GM19455 (cell line): ENCODE results near the gene AKAP7.
"Not testable (repeated sequence)": the region's sequence is repeated elsewhere in the genome, so short reads cannot be mapped to it uniquely, and the experiment has no call there.

Source experiments
- ATAC-seq: cut with Tn5 transposase; IDR thresholded peaks from one replicate; pipeline ENCODE4 v1.9.1; 2021; ENCODE audit not compliant: unreplicated experiment

The AKAP7 gene

DNA sequence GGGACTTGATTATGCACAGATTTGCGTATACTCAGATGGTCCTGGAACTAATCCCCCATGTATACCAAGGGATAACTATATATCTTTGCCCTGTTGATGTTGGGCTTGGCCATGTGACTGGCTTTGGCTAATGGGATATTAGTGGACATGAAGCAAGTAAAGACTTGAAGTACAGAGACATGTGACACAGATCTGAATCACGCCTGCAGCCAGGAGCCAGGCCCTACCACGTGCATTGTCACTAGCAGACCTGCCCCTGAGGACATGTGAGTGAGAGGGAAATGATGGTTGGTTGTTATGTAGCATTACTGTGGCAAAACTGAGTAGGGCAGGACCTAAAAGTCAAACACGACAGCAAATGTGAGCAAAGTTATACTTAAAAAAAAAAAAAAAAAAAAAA lies 155.7 kb downstream of the AKAP7 start:
- no peak for ATAC-seq

DNA sequence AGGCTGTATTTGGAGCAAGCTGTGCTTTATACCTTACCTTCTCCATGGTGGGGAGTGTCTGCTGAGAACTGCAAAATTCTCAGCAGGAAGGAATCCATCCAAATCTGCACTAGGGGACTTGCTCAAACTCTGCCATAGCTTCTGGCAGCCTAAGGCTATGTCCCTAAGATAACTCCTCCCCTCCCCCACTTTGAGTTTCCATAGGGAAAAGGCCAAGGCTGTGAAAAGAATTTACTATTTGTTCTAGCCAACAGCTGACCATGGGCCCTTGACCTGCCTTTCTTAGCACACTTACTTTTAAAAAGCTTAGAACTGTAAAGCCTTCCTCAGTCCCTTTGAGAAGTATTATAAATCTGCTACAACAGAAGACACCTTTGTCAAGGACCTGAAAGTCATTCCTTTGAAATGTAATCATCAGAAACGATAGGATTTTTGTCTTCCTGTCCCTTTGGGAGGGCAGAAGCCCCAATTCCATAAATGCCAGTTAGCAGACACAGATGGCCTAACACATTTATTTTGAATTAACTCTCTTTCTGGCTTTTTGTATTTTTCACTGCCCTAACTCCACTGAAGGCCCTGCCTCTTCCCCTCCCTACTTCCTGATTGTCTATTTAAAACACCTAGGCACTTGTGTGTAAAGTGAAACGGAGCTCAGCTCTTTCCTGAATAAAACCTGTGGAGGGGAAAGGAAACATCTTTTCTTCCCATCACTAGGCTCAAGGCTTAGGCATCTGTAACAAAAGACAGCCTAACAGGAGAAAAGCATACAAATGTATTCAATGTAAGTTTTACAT lies 157.1 kb downstream of the AKAP7 start:
- no peak for ATAC-seq

DNA sequence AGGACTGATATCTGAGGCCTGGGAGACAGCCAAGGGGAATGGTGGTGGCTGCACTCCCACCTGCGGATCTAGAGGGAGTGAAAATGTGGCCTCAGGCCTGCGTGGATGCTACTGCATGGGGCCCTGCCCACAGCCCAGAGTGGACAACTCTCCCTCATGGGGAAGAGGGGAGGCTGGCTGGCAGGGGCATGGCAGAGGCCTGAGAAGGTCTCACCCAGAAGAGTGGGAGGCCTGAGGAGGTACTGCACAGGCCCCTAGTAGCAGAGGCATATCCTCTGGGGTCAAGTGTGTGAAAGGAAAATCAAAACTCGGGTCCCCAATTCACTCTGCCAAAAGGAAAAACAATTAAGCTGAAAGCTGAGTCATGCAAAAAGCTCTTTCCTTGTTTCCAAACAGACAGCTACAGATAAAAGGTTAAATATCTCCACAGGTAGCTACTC lies 158.2 kb downstream of the AKAP7 start:
- ATAC-seq = no peak

DNA sequence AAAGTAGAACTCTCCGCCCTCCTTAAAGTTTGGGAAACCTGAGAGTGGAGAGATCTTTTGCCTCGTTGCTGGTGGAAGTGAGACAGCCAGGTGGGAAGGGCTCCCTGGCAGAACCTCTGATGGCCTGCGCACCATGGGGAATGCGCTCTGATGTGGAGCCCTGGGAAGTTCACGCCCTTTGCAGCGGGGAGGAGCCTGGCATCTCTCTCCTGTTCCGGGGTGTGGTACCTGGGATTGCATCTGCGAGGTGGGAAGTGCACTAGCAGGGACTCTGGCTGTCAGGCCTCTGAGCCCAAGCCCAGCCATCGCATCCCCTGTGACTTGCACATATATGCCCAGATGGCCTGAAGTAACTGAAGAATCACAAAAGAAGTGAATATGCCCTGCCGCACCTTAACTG lies 159.8 kb downstream of the AKAP7 start:
- ATAC-seq = no peak

DNA sequence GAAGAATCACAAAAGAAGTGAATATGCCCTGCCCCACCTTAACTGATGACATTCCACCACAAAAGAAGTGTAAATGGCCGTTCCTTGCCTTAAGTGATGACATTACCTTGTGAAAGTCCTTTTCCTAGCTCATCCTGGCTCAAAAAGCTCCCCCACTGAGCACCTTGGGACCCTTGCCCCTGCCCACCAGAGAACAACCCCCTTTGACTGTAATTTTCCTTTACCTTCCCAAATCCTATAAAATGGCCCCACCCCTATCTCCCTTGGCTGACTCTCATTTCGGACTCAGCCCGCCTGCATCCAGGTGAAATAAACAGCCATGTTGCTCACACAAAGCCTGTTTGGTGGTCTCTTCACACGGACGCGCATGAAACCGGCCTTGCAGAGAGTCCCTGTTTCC lies 165.6 kb downstream of the AKAP7 start:
- not testable (repeated sequence) for ATAC-seq

DNA sequence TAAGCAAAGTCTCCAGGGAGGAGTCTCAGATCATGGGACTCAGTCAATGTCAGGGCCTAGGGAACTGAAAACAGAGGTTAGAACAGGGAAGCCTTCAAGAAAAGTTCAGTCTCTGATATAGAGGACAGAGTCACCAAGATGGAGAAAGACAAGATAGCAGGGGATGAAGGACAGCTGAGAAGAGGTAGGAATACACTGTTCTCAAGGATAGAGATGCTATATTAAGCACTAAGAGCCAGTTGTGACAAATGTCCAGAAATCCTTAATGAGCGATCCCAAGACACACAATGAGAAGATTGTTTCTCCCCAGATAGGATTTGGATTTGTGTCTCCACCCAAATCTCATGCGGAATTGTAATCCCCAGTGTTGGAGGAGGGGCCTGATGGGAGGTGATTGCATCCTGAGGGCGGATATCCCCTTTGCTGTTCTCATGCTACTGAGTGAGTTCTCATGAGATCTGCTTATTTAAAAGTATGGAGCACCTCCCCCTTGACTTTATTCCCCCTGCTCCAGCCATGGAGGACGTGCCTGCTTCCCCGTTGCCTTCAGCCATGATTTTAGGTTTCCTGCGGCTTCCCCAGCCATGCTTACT lies 168.2 kb downstream of the AKAP7 start:
- ATAC-seq = no peak

DNA sequence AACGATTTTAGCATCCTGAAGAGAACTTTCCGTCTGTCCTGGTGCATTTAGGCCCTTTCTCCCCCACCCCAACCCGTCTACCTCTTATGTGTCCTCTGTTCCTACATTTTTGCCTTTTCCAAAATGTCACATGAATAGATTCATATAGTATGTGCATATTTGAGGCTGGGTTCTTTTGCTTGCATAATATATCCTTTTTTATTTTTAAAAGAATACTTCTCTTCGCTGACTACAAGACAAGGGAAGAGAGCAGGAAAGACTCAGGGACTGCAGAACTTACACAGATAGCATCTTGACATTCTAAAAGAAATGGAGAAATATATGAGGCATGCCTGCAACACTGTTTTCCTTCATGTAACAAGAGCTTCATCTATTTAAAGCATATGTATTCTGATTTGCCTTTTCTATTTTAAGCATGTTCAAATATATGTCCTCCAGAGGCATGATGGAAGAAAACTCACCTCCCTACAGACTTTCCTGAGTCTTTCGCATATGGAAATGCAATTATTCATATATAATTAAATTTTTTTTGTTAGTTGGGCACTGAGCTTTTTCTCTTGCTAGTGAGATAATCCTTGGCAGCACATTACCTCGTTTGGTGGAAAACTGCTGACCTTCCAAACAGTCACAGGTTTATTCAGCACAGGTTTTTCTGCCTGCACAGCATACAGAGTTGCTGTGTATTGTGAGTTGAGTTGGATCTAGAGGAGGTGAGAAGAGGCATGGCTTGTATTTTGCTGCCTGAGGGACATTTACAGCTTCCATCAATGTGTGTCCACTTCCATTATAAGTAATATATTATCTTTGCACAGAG lies 170.0 kb downstream of the AKAP7 start:
- no peak for ATAC-seq

DNA sequence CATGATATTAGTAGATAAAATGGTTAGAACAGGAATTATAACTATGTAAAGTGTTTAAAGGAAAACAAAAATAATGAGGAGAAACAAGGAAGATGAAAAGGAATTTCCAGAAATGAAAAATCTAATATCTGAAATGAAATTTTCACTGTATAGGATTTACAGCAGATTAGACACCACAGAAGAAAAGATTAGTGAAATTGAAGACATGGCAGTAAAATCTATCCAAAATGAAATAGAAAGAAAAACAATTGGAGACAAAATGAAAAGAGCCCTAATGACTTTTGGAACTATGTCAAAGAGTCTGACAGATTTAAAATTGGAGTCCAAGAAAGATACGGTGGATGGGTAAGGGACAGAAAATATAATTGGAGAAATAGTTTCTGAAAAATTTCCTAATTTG lies 174.2 kb downstream of the AKAP7 start:
- ATAC-seq = no peak

DNA sequence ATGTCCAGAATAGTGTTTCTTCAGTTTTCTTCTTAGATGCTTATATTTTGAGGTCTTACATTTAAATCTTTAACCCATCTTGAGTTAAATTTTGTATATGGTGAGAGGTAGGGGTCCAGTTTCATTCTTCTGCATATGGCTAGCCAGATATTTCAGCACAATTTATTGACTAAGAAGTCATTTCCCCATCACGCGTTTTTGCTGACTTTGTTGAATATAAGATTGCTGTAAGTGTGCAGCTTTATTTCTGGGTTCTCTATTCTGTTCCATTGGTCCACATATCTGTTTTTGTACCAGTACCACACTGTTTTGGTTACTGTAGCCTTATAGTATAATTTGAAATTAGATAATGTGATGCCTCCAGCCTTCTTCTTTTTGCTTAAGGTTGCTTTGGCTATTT lies 179.6 kb downstream of the AKAP7 start:
- ATAC-seq = no peak

DNA sequence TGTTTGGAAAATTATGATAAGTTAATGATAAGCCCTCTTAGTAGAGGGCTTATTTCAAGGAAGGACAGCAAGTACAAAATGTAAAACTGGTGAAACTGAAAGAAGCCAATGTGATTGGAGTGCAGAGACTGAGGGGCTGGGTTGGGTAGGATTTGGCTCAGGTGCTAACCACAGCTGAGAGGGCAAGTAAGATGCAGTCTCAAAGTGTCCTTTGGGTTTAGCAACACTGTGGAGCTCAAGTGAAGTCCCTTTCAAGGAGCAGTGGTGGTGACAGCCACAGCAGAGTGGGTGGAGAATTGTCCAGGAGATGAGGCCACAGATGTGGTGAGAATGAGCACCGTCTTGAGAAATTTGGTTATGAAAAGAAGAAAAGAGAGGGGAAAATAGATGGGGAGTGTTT lies 181.4 kb downstream of the AKAP7 start:
- no peak for ATAC-seq

DNA sequence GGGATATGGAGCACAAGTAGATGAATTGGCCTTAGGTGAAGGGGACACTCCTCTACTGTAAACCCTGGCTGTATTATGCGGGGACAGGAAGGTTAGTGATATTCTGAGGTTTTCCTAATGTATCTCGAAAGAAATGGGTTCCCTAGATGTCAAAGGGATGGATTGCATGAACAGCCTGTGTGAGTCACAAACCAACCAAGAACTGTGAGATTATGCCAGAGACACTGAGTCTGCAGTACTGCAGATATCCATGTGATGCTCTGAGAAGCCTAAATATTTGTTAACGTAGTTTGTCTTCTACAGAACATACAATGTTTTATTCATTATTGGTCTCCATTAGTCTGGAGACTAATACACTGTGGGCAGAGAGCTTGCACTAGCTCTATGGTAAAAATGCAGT lies 182.2 kb downstream of the AKAP7 start:
- ATAC-seq = no peak

DNA sequence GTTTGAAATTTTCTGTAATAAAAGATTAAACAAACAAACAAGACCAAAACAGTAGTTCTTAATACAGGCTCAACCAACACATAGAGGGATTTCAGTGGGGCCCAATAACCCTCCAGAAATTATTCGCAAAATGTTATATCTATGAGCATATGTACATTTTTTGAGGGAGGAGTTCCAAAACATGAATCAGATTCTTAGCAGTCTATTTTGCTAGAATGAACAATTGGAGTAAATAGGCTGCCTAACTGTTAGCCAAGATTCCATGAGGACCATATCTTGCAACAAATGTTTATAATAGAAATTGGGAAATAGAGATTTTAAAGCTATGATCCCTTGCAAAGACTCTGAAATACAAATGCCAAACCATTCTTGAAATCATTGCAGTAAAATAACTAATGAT lies 186.3 kb downstream of the AKAP7 start:
- no peak for ATAC-seq

DNA sequence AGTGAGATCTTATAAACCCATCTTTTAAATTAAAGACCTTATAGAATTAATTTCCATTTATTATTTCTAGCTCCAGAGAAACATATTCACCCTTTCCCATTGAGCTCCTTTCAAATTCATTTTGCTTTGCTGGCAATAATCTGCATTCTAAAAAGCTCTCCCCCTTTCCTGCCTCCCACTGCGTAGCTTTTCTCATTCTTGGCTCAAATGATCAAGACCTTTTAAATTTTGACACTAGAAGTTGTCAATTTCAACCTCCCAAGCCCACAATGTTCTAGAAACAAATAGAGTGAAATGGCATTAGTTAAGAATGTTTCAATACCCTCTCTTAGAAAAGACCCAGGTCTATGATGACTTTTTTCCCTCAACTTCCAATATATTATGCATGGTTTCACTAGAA lies 186.9 kb downstream of the AKAP7 start:
- ATAC-seq = no peak

DNA sequence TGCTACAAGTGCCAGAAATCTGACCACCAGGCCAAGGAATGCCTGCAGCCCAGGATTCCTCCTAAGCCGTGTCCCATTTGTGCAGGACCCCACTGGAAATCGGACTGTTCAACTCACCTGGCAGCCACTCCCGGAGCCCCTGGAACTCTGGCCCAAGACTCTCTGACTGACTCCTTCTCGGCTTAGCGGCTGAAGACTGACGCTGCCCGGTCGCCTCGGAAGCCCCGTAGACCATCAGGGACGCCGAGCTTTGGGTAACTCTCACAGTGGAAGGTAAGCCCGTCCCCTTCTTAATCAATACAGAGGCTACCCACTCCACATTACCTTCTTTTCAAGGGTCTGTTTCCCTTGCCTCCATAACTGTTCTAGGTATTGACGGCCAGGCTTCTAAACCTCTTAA lies 190.4 kb downstream of the AKAP7 start:
- not testable (repeated sequence) for ATAC-seq

DNA sequence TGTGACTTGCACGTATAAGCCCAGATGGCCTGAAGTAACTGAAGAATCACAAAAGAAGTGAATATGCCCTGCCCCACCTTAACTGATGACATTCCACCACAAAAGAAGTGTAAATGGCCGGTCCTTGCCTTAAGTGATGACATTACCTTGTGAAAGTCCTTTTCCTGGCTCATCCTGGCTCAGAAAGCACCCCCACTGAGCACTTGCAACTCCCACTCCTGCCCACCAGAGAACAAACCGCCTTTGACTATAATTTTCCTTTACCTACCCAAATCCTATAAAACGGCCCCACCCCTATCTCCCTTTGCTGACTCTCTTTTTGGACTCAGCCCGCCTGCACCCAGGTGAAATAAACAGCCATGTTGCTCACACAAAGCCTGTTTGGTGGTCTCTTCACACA lies 193.5 kb downstream of the AKAP7 start:
- not testable (repeated sequence) for ATAC-seq

DNA sequence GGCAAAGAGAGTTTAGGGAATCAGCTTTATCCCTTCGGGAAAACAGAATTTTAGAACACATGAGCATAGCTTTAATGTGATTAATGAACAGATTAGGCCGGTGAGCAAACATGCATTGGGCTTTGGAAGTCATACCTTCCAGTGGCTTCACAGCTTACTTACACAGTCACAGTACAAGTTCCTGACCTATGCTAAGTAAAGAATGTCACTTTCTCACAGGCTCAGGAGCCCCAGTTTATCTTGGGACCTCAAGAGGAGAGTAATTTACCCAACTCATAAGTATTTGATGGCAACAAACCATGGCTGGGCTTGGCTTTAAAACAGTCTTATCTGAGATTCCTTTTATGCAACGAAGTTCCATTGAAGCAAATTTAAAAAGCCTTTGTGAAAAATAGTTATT lies 195.9 kb downstream of the AKAP7 start:
- ATAC-seq = no peak

DNA sequence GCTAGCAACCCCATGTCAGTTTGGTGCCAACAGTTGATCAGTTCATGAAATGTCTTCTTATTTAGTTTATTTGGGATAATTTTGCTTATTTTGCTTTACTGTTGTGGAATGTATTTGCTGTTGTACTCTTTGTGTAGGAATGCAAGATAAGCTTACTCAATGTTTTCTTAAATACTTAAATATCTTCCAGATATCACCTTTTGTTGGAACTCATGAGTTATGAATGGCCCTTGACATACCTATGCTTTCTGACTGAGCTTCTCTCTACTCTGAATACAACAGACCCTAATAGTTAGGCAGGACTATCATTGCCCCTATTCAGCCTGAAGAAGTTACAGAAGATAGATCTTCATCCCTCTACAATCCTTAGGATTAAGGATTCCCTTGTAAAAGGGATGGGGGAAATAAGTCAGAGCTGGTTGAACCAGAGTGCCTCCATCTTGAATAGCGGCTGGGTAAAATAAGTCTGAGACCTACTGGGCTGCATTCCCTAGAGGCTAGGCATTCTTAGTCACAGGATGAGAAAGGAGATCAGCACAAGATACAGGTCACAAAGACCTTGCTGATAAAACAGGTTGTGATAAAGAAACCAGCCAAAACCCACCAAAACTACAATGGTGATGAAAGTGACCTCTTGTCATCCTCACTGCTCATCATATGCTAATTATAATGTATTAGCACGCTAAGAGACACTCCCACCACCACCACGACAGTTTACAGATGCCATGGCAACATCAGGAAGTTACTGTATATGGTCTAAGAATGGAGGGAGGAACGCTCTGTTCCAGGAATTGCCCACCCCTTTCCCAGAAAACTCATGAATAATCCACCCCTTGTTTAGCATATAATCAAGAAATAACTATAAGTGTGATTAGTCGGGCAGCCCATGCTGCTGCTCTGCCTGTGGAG lies 196.9 kb downstream of the AKAP7 start:
- ATAC-seq = no peak
